Right lobe of liver (tissue), 6 donors: Measurements from ENCODE around the gene GOLGA1. TPM values are rescaled to one million over a fixed set of nuclear protein-coding genes. Genes with fewer than 3 reads are reported as not detected.

Experiments
- ATAC-seq, 4 donors: fragments of 200-7000 bp; cut with Tn5 transposase; one replicate each; pipeline ENCODE4 v1.9.1; 2020; ENCODE audit warnings: mild to moderate bottlenecking in 4 of 4, moderate library complexity in 4 of 4
- DNase-seq, 3 donors: peaks; one replicate each; pipeline ENCODE4 v3.0.0-alpha.2; 2020
- H3K27ac ChIP-seq, 3 donors: fragments of 200-600 bp; one replicate each; pipeline ENCODE4 v1.8.0; 2022
- H3K27me3 ChIP-seq, 2 donors: fragments of 200-600 bp; one replicate each; pipeline ENCODE4 v1.8.0; 2022
- H3K36me3 ChIP-seq, 4 donors: fragments of 200-600 bp; sonication (generic) in 1 of 4; one replicate each; pipeline versions ENCODE4 v1.5.1 to v1.8.0; 2017 to 2022; ENCODE audit warnings: control low read depth in 1 of 4
- H3K4me1 ChIP-seq, 4 donors: fragments of 200-600 bp; sonication (generic) in 1 of 4; one replicate each; pipeline versions ENCODE4 v1.5.1 to v1.8.0; 2017 to 2022; ENCODE audit warnings: control low read depth in 1 of 4
- H3K4me3 ChIP-seq, 3 donors: fragments of 200-600 bp; one replicate each; pipeline ENCODE4 v1.8.0; 2022
- H3K9me3 ChIP-seq, 4 donors: fragments of 200-600 bp; sonication (generic) in 1 of 4; one replicate each; pipeline versions ENCODE4 v1.5.1 to v1.8.0; 2017 to 2022; ENCODE audit warnings: control low read depth in 1 of 4
- POLR2A ChIP-seq: fragments of 450-650 bp; IDR thresholded peaks from one replicate; pipeline ENCODE4 v1.6.1; 2017; ENCODE audit warnings: antibody characterized with exemption, mild to moderate bottlenecking
- whole genome bisulfite sequencing: methylation state at CpG from one replicate; pipeline ENCODE4 v1.1.6; 2018; ENCODE audit warnings: low coverage, low lambda C conversion rate; ENCODE audit not compliant: insufficient coverage; ENCODE audit errors: missing lambda C conversion rate; 5-methylcytosine and 5-hydroxymethylcytosine counted together
- intact Hi-C, 2 donors: fragments of 100-400 bp; cut with DNase I; formaldehyde crosslinking; loops; one replicate each; pipeline versions ENCODE4 v1.11.2 to v1.14.1; 2022
- total RNA-seq, 6 experiments: library from RNA; depleted of rRNA in 2 of 6; stranded (reverse); fragments of >200 nt in 2 of 6; fragmentation: NEBNext Ultra II Directional in 3 of 6; extraction: Animal tissue kit (Norgen Biotek cat#: 25700) in 3 of 6; gene quantifications; one replicate each; pipeline versions ENCODE4 v1.1.0 to v1.2.4, GENCODE V29; 2016 to 2023
- TF ChIP-seq, protein P1 (sequence below), 4 donors: fragments of 200-600 bp in 3 of 4; fragments of 450-650 bp in 1 of 4; IDR thresholded peaks; one replicate each; pipeline versions ENCODE4 v1.5.1 to v1.8.0; 2016 to 2022; ENCODE audit warnings: antibody characterized with exemption in 4 of 4, mild to moderate bottlenecking in 2 of 4
- donor health status: DM: no; HTN: yes; CAD: no.
- donor health status: DM: no; HTN: no; CAD: no.
- donor health status: DM: no; HTN: no; CAD: no.
- donor health status: DM: no; HTN: yes; CAD: no.
- donor health status: DM: no; HTN: yes; CAD: no.

Gene GOLGA1
- total RNA-seq, 6 experiments from 2014 or later, result 10.2 to 16.2 (median 12.5) TPM

DNA sequence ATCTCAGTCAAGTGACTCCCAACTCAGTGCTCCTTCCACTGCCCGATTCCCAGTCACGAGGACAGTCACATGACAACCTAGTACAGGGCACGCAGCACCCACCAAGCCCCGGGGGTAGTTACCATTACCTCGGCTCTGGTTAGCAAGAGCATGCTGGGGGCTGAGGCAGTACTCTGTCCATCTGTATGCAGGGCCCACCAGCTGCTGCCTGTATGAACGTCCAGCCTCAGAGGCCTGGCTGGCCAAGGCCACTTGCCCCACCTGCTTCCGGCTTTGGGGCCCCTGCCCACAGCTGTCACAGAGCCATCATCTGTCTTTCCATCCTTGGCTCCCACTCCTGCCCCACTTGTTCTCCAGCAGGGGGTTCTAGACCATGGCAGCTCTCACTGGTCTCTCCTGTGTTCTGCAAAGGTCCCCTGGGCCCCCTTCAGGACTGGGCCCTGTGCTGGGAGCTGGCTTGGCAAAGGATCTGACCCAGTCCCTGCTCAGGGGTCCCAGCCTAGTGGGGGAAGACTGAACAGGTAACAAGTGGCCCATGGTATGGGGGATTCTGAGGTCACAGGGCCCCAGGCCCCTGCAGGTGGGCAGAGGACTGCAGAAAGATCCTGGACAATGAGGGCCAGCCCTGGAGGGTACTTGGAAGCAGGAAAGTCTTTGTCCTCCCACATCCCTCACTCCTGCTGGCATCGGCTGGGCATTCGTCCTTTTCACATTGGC is 82.4 kb downstream of the GOLGA1 start:
- Histone ChIP-seq H3K27ac (no peak overlapping the region), H3K4me3 (no peak overlapping the region), H3K4me1 (peaks cover 0 to 16% (median 5%) of the 10 kb centered on the region in 4 donors), H3K27me3 (no peaks in the 10 kb centered on the region), H3K36me3 (peaks cover 0 to 37% (median 19%) of the 10 kb centered on the region in 4 donors), H3K9me3 (no peaks in the 10 kb centered on the region)
- TF ChIP-seq, protein P1, sequence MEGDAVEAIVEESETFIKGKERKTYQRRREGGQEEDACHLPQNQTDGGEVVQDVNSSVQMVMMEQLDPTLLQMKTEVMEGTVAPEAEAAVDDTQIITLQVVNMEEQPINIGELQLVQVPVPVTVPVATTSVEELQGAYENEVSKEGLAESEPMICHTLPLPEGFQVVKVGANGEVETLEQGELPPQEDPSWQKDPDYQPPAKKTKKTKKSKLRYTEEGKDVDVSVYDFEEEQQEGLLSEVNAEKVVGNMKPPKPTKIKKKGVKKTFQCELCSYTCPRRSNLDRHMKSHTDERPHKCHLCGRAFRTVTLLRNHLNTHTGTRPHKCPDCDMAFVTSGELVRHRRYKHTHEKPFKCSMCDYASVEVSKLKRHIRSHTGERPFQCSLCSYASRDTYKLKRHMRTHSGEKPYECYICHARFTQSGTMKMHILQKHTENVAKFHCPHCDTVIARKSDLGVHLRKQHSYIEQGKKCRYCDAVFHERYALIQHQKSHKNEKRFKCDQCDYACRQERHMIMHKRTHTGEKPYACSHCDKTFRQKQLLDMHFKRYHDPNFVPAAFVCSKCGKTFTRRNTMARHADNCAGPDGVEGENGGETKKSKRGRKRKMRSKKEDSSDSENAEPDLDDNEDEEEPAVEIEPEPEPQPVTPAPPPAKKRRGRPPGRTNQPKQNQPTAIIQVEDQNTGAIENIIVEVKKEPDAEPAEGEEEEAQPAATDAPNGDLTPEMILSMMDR (IDR thresholded peaks at IDR 0.05), result no peak
- TF ChIP-seq POLR2A, result no peak
- intact Hi-C loops, result no loop called here
- no peak for DNase-seq
- ATAC-seq, result no peak
- WGBS, result no CpG with 5 or more reads among the region's 9 CpGs

- peaks cover 0 to 37% (median 19%) of the 10 kb centered on the region in 4 donors for H3K36me3 ChIP-seq
- H3K4me1 ChIP-seq, result peaks cover 0 to 18% (median 5%) of the 10 kb centered on the region in 4 donors
- intact Hi-C loops, result no loop called here
- no peaks in the 10 kb centered on the region for H3K9me3 ChIP-seq
- 97% methylated on average over 6 of the region's 24 CpGs for WGBS
- no peak for TF ChIP-seq POLR2A
- TF ChIP-seq, protein P1 (IDR thresholded peaks at IDR 0.05), result no peak
- ATAC-seq, result no peak
- H3K27me3 ChIP-seq, result no peaks in the 10 kb centered on the region
- DNase-seq, result no peak
- H3K4me3 ChIP-seq, result no peak overlapping the region
- H3K27ac ChIP-seq, result no peak overlapping the region
Measured at GRCh38 chr9:124857533-124858162, 83.2 kb downstream of the GOLGA1 start.

GRCh38 chr9:124855944-124856765 is 84.7 kb downstream of the GOLGA1 start:
- intact Hi-C loops, result no loop called here
- 40% methylated on average over 1 of the region's 16 CpGs for WGBS
- peak; percentile 8 to 25 (median 14) for ATAC-seq
- no peak overlapping the region for H3K27ac ChIP-seq
- peaks cover 0 to 37% (median 19%) of the 10 kb centered on the region in 4 donors for H3K36me3 ChIP-seq
- H3K9me3 ChIP-seq, result no peaks in the 10 kb centered on the region
- TF ChIP-seq POLR2A, result no peak
- TF ChIP-seq, protein P1 (IDR thresholded peaks at IDR 0.05), result peak in 3 of 4 donors; percentile 17 to 31 (median 23)
- DNase-seq, result no peak
- H3K4me3 ChIP-seq, result no peak overlapping the region
- no peaks in the 10 kb centered on the region for H3K27me3 ChIP-seq
- H3K4me1 ChIP-seq, result peaks cover 0 to 18% (median 5%) of the 10 kb centered on the region in 4 donors

DNA sequence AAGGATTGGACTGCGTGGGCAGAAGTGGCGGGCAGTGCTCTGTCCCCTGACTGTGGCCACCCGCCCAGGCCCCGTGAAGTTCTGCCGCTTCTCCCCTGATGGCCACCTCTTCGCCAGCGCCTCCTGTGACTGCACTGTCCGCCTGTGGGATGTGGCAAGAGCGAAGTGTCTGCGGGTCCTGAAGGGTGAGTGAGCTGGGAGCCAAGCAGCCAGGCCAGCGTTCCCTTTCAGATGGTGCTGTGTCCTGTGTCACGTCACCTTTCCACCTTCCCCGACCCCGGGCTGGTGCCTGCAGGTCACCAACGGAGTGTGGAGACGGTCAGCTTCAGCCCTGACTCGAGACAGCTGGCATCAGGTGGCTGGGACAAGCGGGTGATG is 85.3 kb downstream of the GOLGA1 start:
- DNase-seq (no peak), ATAC-seq (no peak)
- H3K27me3 ChIP-seq, result no peaks in the 10 kb centered on the region
- no peak overlapping the region for H3K27ac ChIP-seq
- TF ChIP-seq, protein P1 (IDR thresholded peaks at IDR 0.05), result no peak
- TF ChIP-seq POLR2A, result no peak
- intact Hi-C loops, result no loop called here
- peaks cover 0 to 37% (median 19%) of the 10 kb centered on the region in 4 donors for H3K36me3 ChIP-seq
- H3K4me3 ChIP-seq, result no peak overlapping the region
- WGBS, result 59% methylated on average over 10 of the region's 18 CpGs
- peaks cover 0 to 12% (median 3%) of the 10 kb centered on the region in 4 donors for H3K4me1 ChIP-seq
- H3K9me3 ChIP-seq, result no peaks in the 10 kb centered on the region
